HepG2 (cell line): ENCODE data around the gene CCNL1. TPM values are rescaled to one million over a fixed set of nuclear protein-coding genes. Genes with fewer than 3 reads are reported as not detected.

ENCODE experiments used
- ATAC-seq: fragments of 200-7000 bp; cut with Tn5 transposase; 3 replicates; pipeline ENCODE4 v1.9.1; 2020; ENCODE audit warnings: mild to moderate bottlenecking, moderate library complexity
- BruUV-seq: library from RNA; stranded (reverse); fragments of 400-500 nt; replicated peaks from 2 replicates; lab custom pipeline; 2021; lab: Mats Ljungman, UMichigan
- CTCF ChIA-PET: fragments of 300-600 bp; formaldehyde crosslinking; extraction: SDS; loops from one replicate; lab custom pipeline; 2021; ENCODE audit warnings: low total read pairs, inconsistent platforms, low intra/inter-chr PET ratio; lab: Yijun Ruan, JAX
- POLR2A ChIA-PET: fragments of 350-600 bp; sonication (Branson Sonifier 250); formaldehyde crosslinking; loops from one replicate; lab custom pipeline; 2020; ENCODE audit warnings: antibody characterized with exemption, inconsistent platforms; lab: Yijun Ruan, JAX
- DNase-seq: peaks from one replicate; pipeline ENCODE4 v3.0.0-alpha.2; 2015; ENCODE audit warnings: low spot score
- FAIRE-seq: peaks from 3 replicates; lab custom pipeline; 2011; peaks lifted over from hg19 to GRCh38; lab: Jason Lieb, UNC
- H2AFZ ChIP-seq: one replicate; pipeline ENCODE4 v1.6.1; 2011; ENCODE audit warnings: low read length, inconsistent platforms
- H3K27ac ChIP-seq: fragments of 300-600 bp; 3 replicates; pipeline ENCODE4 v1.8.0; 2011; ENCODE audit warnings: mixed run types, mild to moderate bottlenecking, mixed read lengths, low read length, inconsistent platforms; ENCODE audit not compliant: insufficient read depth; ENCODE audit errors: extremely low read length
- H3K27me3 ChIP-seq, 2 experiments: fragments of 200-600 bp in 1 of 2; 2 replicates in 1 of 2; 3 replicates in 1 of 2; pipeline versions ENCODE4 v1.6.0 to v1.8.0; 2011; ENCODE audit warnings: low read length in 2 of 2, mild to moderate bottlenecking in 2 of 2, moderate library complexity in 2 of 2, inconsistent platforms in 1 of 2; ENCODE audit not compliant: insufficient read depth in 2 of 2, control insufficient read depth in 1 of 2
- H3K36me3 ChIP-seq, 2 experiments: fragments of 200-600 bp in 1 of 2; replicated peaks in 1 of 2; 2 replicates in 1 of 2; 3 replicates in 1 of 2; pipeline versions ENCODE4 v1.5.1 to v1.8.0; 2011; ENCODE audit warnings: low read length in 2 of 2, inconsistent platforms in 1 of 2; ENCODE audit not compliant: insufficient read depth in 2 of 2, control insufficient read depth in 1 of 2
- H3K4me1 ChIP-seq: 2 replicates; pipeline ENCODE4 v1.5.1; 2012; ENCODE audit warnings: low read length, inconsistent platforms; ENCODE audit not compliant: insufficient read depth
- H3K4me2 ChIP-seq: 2 replicates; pipeline ENCODE4 v1.6.0; 2011; ENCODE audit warnings: low read depth, low read length, inconsistent platforms
- H3K4me3 ChIP-seq, 3 experiments: fragments of 200-600 bp in 1 of 3; sonication (generic), shearing (Covaris generic) in 1 of 3; replicated peaks in 1 of 3; 2 replicates each; pipeline ENCODE4 v1.5.1; 2011 to 2016; ENCODE audit warnings: low read length in 3 of 3, inconsistent platforms in 2 of 3, low read depth in 2 of 3, mild to moderate bottlenecking in 2 of 3, control low read depth in 1 of 3, mixed read lengths in 1 of 3; ENCODE audit not compliant: insufficient read depth in 1 of 3
- H3K79me2 ChIP-seq: one replicate; pipeline ENCODE4 v1.6.1; 2011; ENCODE audit warnings: low read length, inconsistent platforms; ENCODE audit not compliant: insufficient read depth
- H3K9ac ChIP-seq: 2 replicates; pipeline ENCODE4 v1.6.0; 2011; ENCODE audit warnings: mild to moderate bottlenecking, low read depth, low read length, inconsistent platforms; ENCODE audit not compliant: insufficient read depth
- H3K9me3 ChIP-seq: 2 replicates; pipeline ENCODE4 v1.5.1; 2012; ENCODE audit warnings: mild to moderate bottlenecking, low read length
- H4K20me1 ChIP-seq: 2 replicates; pipeline ENCODE4 v1.6.0; 2011; ENCODE audit warnings: inconsistent platforms, mild to moderate bottlenecking, low read length, moderate library complexity; ENCODE audit not compliant: insufficient read depth
- HNRNPL ChIP-seq: fragments of 200-400 bp; formaldehyde crosslinking; IDR thresholded peaks from 2 replicates; pipeline ENCODE4 v1.6.1; 2017; ENCODE audit warnings: mild to moderate bottlenecking, low read depth, low read length
- IKZF1 ChIP-seq: fragments of 450-650 bp; IDR thresholded peaks from 2 replicates; pipeline ENCODE4 v1.7.1; 2016
- MTF2 ChIP-seq: sonication (generic); formaldehyde crosslinking; IDR thresholded peaks from 2 replicates; pipeline ENCODE4 v1.5.0; 2020; ENCODE audit warnings: missing genetic modification reagents, borderline replicate concordance
- PRMT3 ChIP-seq: sonication (generic); formaldehyde crosslinking; IDR thresholded peaks from 2 replicates; pipeline ENCODE4 v1.8.1; 2022; ENCODE audit warnings: low read depth, mild to moderate bottlenecking, moderate library complexity, missing genetic modification reagents, borderline replicate concordance
- RELA ChIP-seq: sonication (generic); formaldehyde crosslinking; IDR thresholded peaks from 2 replicates; pipeline ENCODE4 v1.4.0; 2020; ENCODE audit warnings: missing genetic modification reagents
- SMYD3 ChIP-seq: sonication (generic); formaldehyde crosslinking; IDR thresholded peaks from 2 replicates; pipeline ENCODE4 v1.8.1; 2023; ENCODE audit warnings: mild to moderate bottlenecking, missing genetic modification reagents
- SRSF4 ChIP-seq: fragments of 200-400 bp; formaldehyde crosslinking; IDR thresholded peaks from one replicate; pipeline ENCODE4 v1.6.1; 2018; ENCODE audit warnings: mild to moderate bottlenecking, low read depth, low read length, moderate library complexity; ENCODE audit not compliant: poor library complexity, severe bottlenecking
- TCF12 ChIP-seq, 2 experiments: fragments of 450-650 bp in 1 of 2; sonication (generic) in 1 of 2; formaldehyde crosslinking in 1 of 2; IDR thresholded peaks; 2 replicates each; pipeline versions ENCODE4 v1.6.1 to v1.8.0; 2017 to 2022; ENCODE audit warnings: antibody characterized with exemption in 1 of 2, mild to moderate bottlenecking in 1 of 2, missing genetic modification reagents in 1 of 2, moderate library complexity in 1 of 2
- TEF ChIP-seq: sonication (generic); formaldehyde crosslinking; IDR thresholded peaks from 2 replicates; pipeline ENCODE4 v1.5.0; 2020; ENCODE audit warnings: missing genetic modification reagents
- YEATS4 ChIP-seq: sonication (generic); formaldehyde crosslinking; IDR thresholded peaks from 2 replicates; pipeline ENCODE4 v1.4.0; 2020; ENCODE audit warnings: missing genetic modification reagents, borderline replicate concordance
- ZNF121 ChIP-seq: sonication (generic); formaldehyde crosslinking; IDR thresholded peaks from 2 replicates; pipeline ENCODE4 v1.5.0; 2020; ENCODE audit warnings: mild to moderate bottlenecking, missing genetic modification reagents
- ZNF276 ChIP-seq: sonication (generic); formaldehyde crosslinking; IDR thresholded peaks from 2 replicates; pipeline ENCODE4 v1.4.0; 2020; ENCODE audit warnings: mild to moderate bottlenecking, low read depth, missing genetic modification reagents
- ZNF331 ChIP-seq: sonication (generic); formaldehyde crosslinking; IDR thresholded peaks from 2 replicates; pipeline ENCODE4 v1.4.0; 2020; ENCODE audit warnings: missing genetic modification reagents
- ZNF790 ChIP-seq: sonication (generic); formaldehyde crosslinking; IDR thresholded peaks from 2 replicates; pipeline ENCODE4 v1.8.0; 2022; ENCODE audit warnings: missing genetic modification reagents, mild to moderate bottlenecking, borderline replicate concordance
- WGBS: methylation state at CpG from one replicate; pipeline ENCODE4 v1.1.6; 2017; ENCODE audit warnings: low lambda C conversion rate; 5-methylcytosine and 5-hydroxymethylcytosine counted together
- in situ Hi-C: cut with HindIII; loops from 2 replicates; pipeline ENCODE4 v1.10.0; 2017; ENCODE audit warnings: low pct_unique_long_range_greater_than_20kb; ENCODE audit not compliant: extremely low pct_ligation_motif_present
- intact Hi-C: fragments of 100-400 bp; cut with micrococcal nuclease; formaldehyde crosslinking; loops from one replicate; pipeline ENCODE4 v1.10.0; 2022; ENCODE audit not compliant: unreplicated experiment
- polyA plus RNA-seq, 8 experiments: library from polyadenylated mRNA; depleted of rRNA in 3 of 8; stranded (reverse) in 7 of 8; unstranded in 1 of 8; fragments of >200 nt; fragmentation: Illumina TruSeq in 4 of 8; extraction: Trizol in 4 of 8; gene quantifications; 2 replicates each; pipeline versions ENCODE4 v1.2.1 to v1.2.3, GENCODE V29; 2011 to 2016; ENCODE audit warnings: low read depth in 4 of 8, missing spikeins in 1 of 8, mixed read lengths in 1 of 8; ENCODE audit not compliant: insufficient read depth in 1 of 8
- total RNA-seq, 5 experiments: library from RNA; depleted of rRNA; stranded (reverse); fragments of >200 nt; fragmentation: Illumina TruSeq; extraction: Trizol; gene quantifications; 2 replicates each; pipeline ENCODE4 v1.2.3, GENCODE V29; 2016; ENCODE audit warnings: low read depth in 1 of 5
- TF ChIP-seq, protein P1 (sequence below): sonication (generic); formaldehyde crosslinking; IDR thresholded peaks from 2 replicates; pipeline ENCODE4 v1.8.1; 2023; ENCODE audit warnings: mild to moderate bottlenecking, missing genetic modification reagents, borderline replicate concordance

The CCNL1 gene
- total and polyA plus RNA-seq, 2 of the 13 experiments (the other 11 are each of a cell fraction or from before 2014, with no cell fraction given), result 151 to 303 TPM

GRCh38 chr3:157101486-157101885 is 58.5 kb downstream of the CCNL1 start:
- ChIA-PET CTCF (no interaction called here), POLR2A (interaction anchor here (4.7 kb wide), 1 partner anchor 13 kb away, joined by 27 read pairs; no protein-coding TSS in a partner anchor)
- no peak overlapping the region for H3K9ac ChIP-seq
- H4K20me1 ChIP-seq, result no peaks in the 10 kb centered on the region
- no peaks in the 10 kb centered on the region for H3K27me3 ChIP-seq
- no peak overlapping the region for H3K4me3 ChIP-seq
- DNase-seq, result no peak
- no peaks in the 10 kb centered on the region for H3K36me3 ChIP-seq
- in situ Hi-C loops, result no loop called here
- no peak overlapping the region for H3K4me2 ChIP-seq
- H3K79me2 ChIP-seq, result no peaks in the 10 kb centered on the region
- H2AFZ ChIP-seq, result no peak overlapping the region
- 65% methylated on average over 2 of the region's 2 CpGs for WGBS
- intact Hi-C loops, result no loop called here
- FAIRE-seq, result no peak
- peaks cover 36% of the 10 kb centered on the region for H3K4me1 ChIP-seq
- no peak overlapping the region for H3K27ac ChIP-seq
- BruUV-seq, result no TSS peak
- TF ChIP-seq TCF12 (IDR thresholded peaks at IDR 0.05) (no peak), TCF12 (CRISPR knock-in tag; IDR thresholded peaks at IDR 0.05) (no peak), PRMT3 (CRISPR knock-in tag) (no peak)
- ATAC-seq, result no peak
- H3K9me3 ChIP-seq, result no peaks in the 10 kb centered on the region

- H3K4me1 ChIP-seq, result peaks cover 43% of the 10 kb centered on the region
- H3K9me3 ChIP-seq, result no peaks in the 10 kb centered on the region
- no peak overlapping the region for H3K27ac ChIP-seq
- intact Hi-C loops, result no loop called here
- H3K9ac ChIP-seq, result no peak overlapping the region
- WGBS, result 86% methylated on average over 8 of the region's 8 CpGs
- POLR2A ChIA-PET, result interaction anchor here (4.7 kb wide), 1 partner anchor 12 kb away, joined by 27 read pairs; no protein-coding TSS in a partner anchor
- CTCF ChIA-PET, result no interaction called here
- H3K27me3 ChIP-seq, result no peaks in the 10 kb centered on the region
- no peaks in the 10 kb centered on the region for H3K36me3 ChIP-seq
- no peak for FAIRE-seq
- no peak for DNase-seq
- H2AFZ ChIP-seq, result no peak overlapping the region
- H4K20me1 ChIP-seq, result no peaks in the 10 kb centered on the region
- no peaks in the 10 kb centered on the region for H3K79me2 ChIP-seq
- in situ Hi-C loops, result no loop called here
- ATAC-seq, result no peak
- BruUV-seq, result no TSS peak
- no peak overlapping the region for H3K4me3 ChIP-seq
- no peak overlapping the region for H3K4me2 ChIP-seq
- TF ChIP-seq TEF (CRISPR knock-in tag) (no peak), HNRNPL (no peak), RELA (CRISPR knock-in tag) (no peak), ZNF276 (CRISPR knock-in tag) (no peak), SRSF4 (no peak), ZNF121 (no peak), ZNF331 (no peak), SMYD3 (CRISPR knock-in tag) (no peak), YEATS4 (CRISPR knock-in tag) (no peak), IKZF1 (no peak), ZNF790 (CRISPR knock-in tag) (no peak), MTF2 (CRISPR knock-in tag) (no peak)
- TF ChIP-seq, protein P1, sequence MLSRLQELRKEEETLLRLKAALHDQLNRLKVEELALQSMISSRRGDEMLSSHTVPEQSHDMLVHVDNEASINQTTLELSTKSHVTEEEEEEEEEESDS (CRISPR knock-in tag), result no peak
Observed at GRCh38 chr3:157100608-157101396, 59.1 kb downstream of the CCNL1 start.
